ENCODE results near the gene PCYT1A.

The PCYT1A gene

GRCh38 chr3:196220991-196221390, 66.5 kb downstream of the PCYT1A start:
- Mint-ChIP-seq H3K27ac (no peak overlapping the region), H3K4me3 (no peak overlapping the region), H3K27me3 (ENCODE audit: low read depth, poor library complexity) (peaks cover 16% of the 10 kb centered on the region), H3K36me3 (ENCODE audit: low read depth) (no peaks in the 10 kb centered on the region), H3K9me3 (no peaks in the 10 kb centered on the region), H3K4me1 (peaks cover 33% of the 10 kb centered on the region)
- DNase-seq, result no peak
- no peak for TF ChIP-seq CTCF (IDR thresholded peaks at IDR 0.05)

DNA sequence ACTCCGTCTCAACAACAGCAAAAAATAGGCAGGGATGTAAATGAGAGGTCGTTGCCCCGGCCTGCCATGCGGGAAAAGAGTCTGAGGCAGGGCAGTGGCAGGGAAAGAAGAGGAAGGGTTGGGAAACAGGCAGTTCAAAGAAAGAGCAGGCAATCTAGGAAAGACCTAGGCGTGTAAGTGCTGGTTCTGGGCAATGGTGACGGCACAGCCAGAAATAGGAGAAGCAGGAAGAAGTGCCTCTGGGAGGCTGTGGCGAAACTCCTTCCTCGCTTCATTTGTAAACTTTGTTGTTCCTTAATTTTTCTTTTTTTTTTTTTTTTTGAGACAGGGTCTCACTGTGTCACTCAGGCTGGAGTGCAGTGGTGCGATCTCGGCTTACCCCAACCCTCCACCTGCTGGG, 66.9 kb downstream of the PCYT1A start:
- Mint-ChIP-seq H3K27me3 (ENCODE audit: low read depth, poor library complexity) (peaks cover 18% of the 10 kb centered on the region), H3K9me3 (no peaks in the 10 kb centered on the region), H3K4me1 (peaks cover 37% of the 10 kb centered on the region), H3K27ac (peak overlapping the region; percentile 75), H3K36me3 (ENCODE audit: low read depth) (no peaks in the 10 kb centered on the region), H3K4me3 (peak overlapping the region; percentile 42)
- no peak for TF ChIP-seq CTCF (IDR thresholded peaks at IDR 0.05)
- no peak for DNase-seq

DNA sequence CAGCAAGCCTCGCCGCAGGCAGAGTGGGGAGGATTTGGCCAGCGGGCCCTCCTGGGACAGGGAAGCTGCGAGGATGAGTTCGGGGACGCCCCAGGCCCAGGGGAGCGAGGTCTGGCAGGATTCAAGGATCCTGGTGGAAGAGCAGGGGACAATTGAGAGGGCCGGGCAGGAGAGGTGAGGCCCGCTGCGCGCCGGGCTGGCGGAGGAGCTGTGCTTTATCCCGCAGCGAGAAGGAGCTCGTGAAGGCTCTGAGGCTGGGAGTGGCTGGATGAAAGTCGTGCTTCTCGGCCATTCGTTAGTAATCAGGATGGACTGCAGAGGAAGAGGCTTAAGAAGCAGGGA, 67.6 kb downstream of the PCYT1A start:
- Mint-ChIP-seq H3K4me1 (peaks cover 43% of the 10 kb centered on the region), H3K36me3 (ENCODE audit: low read depth) (no peaks in the 10 kb centered on the region)

GRCh38 chr3:196219194-196219969, 68.1 kb downstream of the PCYT1A start:
- H3K4me3 Mint-ChIP-seq, result no peak overlapping the region
- H3K27me3 Mint-ChIP-seq (ENCODE audit: low read depth, poor library complexity), result peaks cover 19% of the 10 kb centered on the region
- H3K27ac Mint-ChIP-seq, result no peak overlapping the region
- no peaks in the 10 kb centered on the region for H3K36me3 Mint-ChIP-seq (ENCODE audit: low read depth)
- DNase-seq, result no peak
- TF ChIP-seq CTCF (IDR thresholded peaks at IDR 0.05), result no peak
- H3K9me3 Mint-ChIP-seq, result no peaks in the 10 kb centered on the region
- peaks cover 49% of the 10 kb centered on the region for H3K4me1 Mint-ChIP-seq

More for the DNA sequence above, 67.6 kb downstream of the PCYT1A start:
- H3K4me3 Mint-ChIP-seq, result no peak overlapping the region
- H3K27me3 Mint-ChIP-seq (ENCODE audit: low read depth, poor library complexity), result peaks cover 19% of the 10 kb centered on the region
- no peak for TF ChIP-seq CTCF (IDR thresholded peaks at IDR 0.05)
- DNase-seq, result no peak
- no peak overlapping the region for H3K27ac Mint-ChIP-seq
- no peaks in the 10 kb centered on the region for H3K9me3 Mint-ChIP-seq

- no peak for DNase-seq
- Mint-ChIP-seq H3K4me3 (no peak overlapping the region), H3K4me1 (peaks cover 54% of the 10 kb centered on the region), H3K36me3 (ENCODE audit: low read depth) (no peaks in the 10 kb centered on the region), H3K27me3 (ENCODE audit: low read depth, poor library complexity) (peaks cover 24% of the 10 kb centered on the region), H3K27ac (no peak overlapping the region), H3K9me3 (no peaks in the 10 kb centered on the region)
- TF ChIP-seq CTCF (IDR thresholded peaks at IDR 0.05), result no peak
These were observed 69.3 kb downstream of the PCYT1A start for GRCh38 chr3:196218155-196218712.

Data from nephron progenitor cell (in vitro differentiated cells).